CD4-positive, alpha-beta memory T cell (primary cell): Measurements from ENCODE around the gene TPK1. TPM values are rescaled to one million over a fixed set of nuclear protein-coding genes. Genes with fewer than 3 reads are reported as not detected.

Experiments used
- CTCF ChIA-PET: fragments of 350-600 bp; sonication (Branson Sonifier 250); formaldehyde crosslinking; loops from one replicate; lab custom pipeline; 2021; ENCODE audit warnings: inconsistent platforms; ENCODE audit not compliant: partially characterized antibody; lab: Charles Lee
- POLR2A ChIA-PET: fragments of 350-600 bp; sonication (Branson Sonifier 250); formaldehyde crosslinking; loops from one replicate; lab custom pipeline; 2021; ENCODE audit not compliant: partially characterized antibody; lab: Charles Lee
- DNase-seq, 5 donors: peaks; one replicate each; pipeline versions ENCODE4 v3.0.0 to v3.0.0-alpha.2; 2020 to 2022; ENCODE audit warnings: mixed read lengths in 1 of 5
- H3K27ac ChIP-seq: one replicate; pipeline ENCODE4 v1.7.0; 2013; ENCODE audit warnings: low read depth, low read length
- H3K27me3 ChIP-seq: 2 replicates; pipeline ENCODE4 v1.7.0; 2013; ENCODE audit warnings: mild to moderate bottlenecking, low read length, moderate library complexity; ENCODE audit not compliant: insufficient read depth
- H3K36me3 ChIP-seq: 2 replicates; pipeline ENCODE4 v1.7.0; 2013; ENCODE audit warnings: mild to moderate bottlenecking, low read length, moderate library complexity; ENCODE audit not compliant: insufficient read depth
- H3K4me1 ChIP-seq: 2 replicates; pipeline ENCODE4 v1.7.0; 2013; ENCODE audit warnings: mild to moderate bottlenecking, low read length, moderate library complexity; ENCODE audit not compliant: insufficient read depth
- H3K4me3 ChIP-seq, 2 donors: one replicate each; pipeline ENCODE4 v1.7.0; 2013; ENCODE audit warnings: low read length in 2 of 2, mild to moderate bottlenecking in 1 of 2
- H3K9me3 ChIP-seq, 2 donors: one replicate each; pipeline ENCODE4 v1.7.0; 2013; ENCODE audit warnings: low read length in 2 of 2, control low read depth in 1 of 2; ENCODE audit not compliant: control insufficient read depth in 1 of 2
- H3K27ac Mint-ChIP-seq, 7 donors: one replicate each; pipeline ENCODE4 v1.8.0; 2020 to 2021; ENCODE audit warnings: mixed read lengths in 7 of 7, mild to moderate bottlenecking in 6 of 7, inconsistent platforms in 3 of 7, moderate library complexity in 3 of 7
- H3K27me3 Mint-ChIP-seq, 2 donors: one replicate each; pipeline ENCODE4 v1.8.0; 2020 to 2021; ENCODE audit warnings: mixed read lengths in 2 of 2
- H3K36me3 Mint-ChIP-seq, 2 donors: one replicate each; pipeline ENCODE4 v1.8.0; 2020 to 2021; ENCODE audit warnings: mixed read lengths in 2 of 2, inconsistent platforms in 1 of 2, mild to moderate bottlenecking in 1 of 2
- H3K4me1 Mint-ChIP-seq, 4 donors: one replicate each; pipeline ENCODE4 v1.8.0; 2020 to 2021; ENCODE audit warnings: mixed read lengths in 4 of 4, mild to moderate bottlenecking in 1 of 4
- H3K4me3 Mint-ChIP-seq, 8 donors: one replicate each; pipeline ENCODE4 v1.8.0; 2020 to 2021; ENCODE audit warnings: mixed read lengths in 8 of 8, mild to moderate bottlenecking in 7 of 8, moderate library complexity in 6 of 8, inconsistent platforms in 3 of 8
- H3K9me3 Mint-ChIP-seq, 8 donors: one replicate each; pipeline ENCODE4 v1.8.0; 2020 to 2021; ENCODE audit warnings: mixed read lengths in 8 of 8, mild to moderate bottlenecking in 5 of 8, inconsistent platforms in 3 of 8, moderate library complexity in 1 of 8
- intact Hi-C: fragments of 100-400 bp; cut with micrococcal nuclease; formaldehyde crosslinking; loops from one replicate; pipeline ENCODE4 v1.15.1; 2023
- polyA plus RNA-seq, 2 donors: library from polyadenylated mRNA; unstranded; fragments of 300-500 nt; fragmentation: Illumina TruSeq; gene quantifications; one replicate each; pipeline ENCODE4 v1.2.3, GENCODE V29; 2021
- total RNA-seq, 2 experiments: library from RNA; stranded (reverse); gene quantifications; one replicate each; pipeline ENCODE4 v1.2.3, GENCODE V29; 2021

Gene TPK1
- total and polyA plus RNA-seq, 4 experiments from 2014 or later = 25.2 to 30.7 (median 27.8) TPM

DNA sequence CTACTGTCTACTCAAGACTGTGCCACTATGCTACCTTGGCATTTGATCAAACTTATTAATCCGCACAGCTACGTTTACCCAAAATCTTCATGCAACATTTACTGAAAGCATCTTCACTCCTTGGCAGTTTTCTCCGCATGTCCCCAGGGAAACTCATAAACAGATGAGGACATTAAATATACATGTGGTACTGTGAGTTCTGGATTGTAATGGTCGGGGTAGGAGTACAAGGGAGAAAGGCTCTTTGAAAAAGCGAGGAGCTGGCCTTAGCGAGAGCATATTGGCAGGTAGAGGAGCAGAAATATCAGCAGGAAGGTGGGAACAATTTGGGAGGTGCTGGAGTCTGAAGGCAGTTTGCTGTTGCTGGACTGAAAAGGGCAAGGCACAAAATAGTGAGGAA lies 325.2 kb downstream of the TPK1 start:
- peaks cover 3 to 18% of the 10 kb centered on the region in 2 donors for H3K36me3 Mint-ChIP-seq
- no peak overlapping the region for H3K27ac Mint-ChIP-seq
- intact Hi-C loops = no loop called here
- H3K4me1 ChIP-seq = no peaks in the 10 kb centered on the region
- H3K27me3 Mint-ChIP-seq = no peaks in the 10 kb centered on the region
- H3K9me3 Mint-ChIP-seq = peaks cover 0 to 5% (median 0%) of the 10 kb centered on the region in 8 donors
- H3K27ac ChIP-seq = no peak overlapping the region
- ChIA-PET CTCF (no interaction called here), POLR2A (no interaction called here)
- no peaks in the 10 kb centered on the region for H3K27me3 ChIP-seq
- peaks cover 0 to 4% (median 0%) of the 10 kb centered on the region in 4 donors for H3K4me1 Mint-ChIP-seq
- no peaks in the 10 kb centered on the region for H3K9me3 ChIP-seq
- DNase-seq = no peak
- no peaks in the 10 kb centered on the region for H3K36me3 ChIP-seq
- H3K4me3 ChIP-seq = no peak overlapping the region
- H3K4me3 Mint-ChIP-seq = no peak overlapping the region

- intact Hi-C loops = no loop called here
- H3K9me3 ChIP-seq = no peaks in the 10 kb centered on the region
- no peak for DNase-seq
- Mint-ChIP-seq H3K36me3 (peaks cover 4 to 18% of the 10 kb centered on the region in 2 donors), H3K4me3 (no peak overlapping the region), H3K27me3 (no peaks in the 10 kb centered on the region), H3K4me1 (peaks cover 0 to under 1% (median 0%) of the 10 kb centered on the region in 4 donors), H3K27ac (peak overlapping the region in 1 of 7 donors; percentile 42), H3K9me3 (peaks cover 0 to 5% (median 0%) of the 10 kb centered on the region in 8 donors)
- H3K27me3 ChIP-seq = no peaks in the 10 kb centered on the region
- H3K4me3 ChIP-seq = no peak overlapping the region
- H3K4me1 ChIP-seq = no peaks in the 10 kb centered on the region
- no peak overlapping the region for H3K27ac ChIP-seq
- ChIA-PET POLR2A (no interaction called here), CTCF (interaction anchor here (0.6 kb wide), 1 partner anchor 171 kb away, joined by 3 read pairs; no protein-coding TSS in a partner anchor)
- no peaks in the 10 kb centered on the region for H3K36me3 ChIP-seq
These were observed 327.2 kb downstream of the TPK1 start for GRCh38 chr7:144508702-144509101.

DNA sequence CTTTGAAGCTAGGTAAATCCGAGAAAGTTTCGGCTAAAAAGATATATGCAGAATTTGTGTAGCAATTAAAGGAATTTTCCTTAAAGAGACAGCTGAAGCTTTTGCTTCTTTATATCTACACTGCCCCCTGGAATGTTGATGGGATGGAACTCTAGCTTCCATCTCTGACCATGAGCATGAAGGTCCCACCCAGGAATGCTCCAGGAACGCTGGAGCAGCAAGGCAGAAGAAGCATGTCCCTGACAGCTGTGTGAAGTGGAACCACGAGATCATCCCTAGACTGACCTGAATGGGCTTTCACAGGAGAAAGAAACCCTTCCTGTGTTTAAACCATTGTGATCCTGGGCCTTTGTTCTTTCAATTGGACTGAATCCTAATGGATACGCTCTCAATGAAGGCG lies 332.6 kb downstream of the TPK1 start:
- no peak for DNase-seq
- H3K27ac ChIP-seq = no peak overlapping the region
- H3K4me1 ChIP-seq = no peaks in the 10 kb centered on the region
- no peak overlapping the region for H3K4me3 Mint-ChIP-seq
- CTCF ChIA-PET = no interaction called here
- POLR2A ChIA-PET = no interaction called here
- peaks cover 3 to 8% of the 10 kb centered on the region in 2 donors for H3K36me3 Mint-ChIP-seq
- H3K36me3 ChIP-seq = no peaks in the 10 kb centered on the region
- no peaks in the 10 kb centered on the region for H3K27me3 ChIP-seq
- intact Hi-C loops = no loop called here
- H3K27me3 Mint-ChIP-seq = no peaks in the 10 kb centered on the region
- no peak overlapping the region for H3K4me3 ChIP-seq
- peaks cover 0 to 5% (median 0%) of the 10 kb centered on the region in 8 donors for H3K9me3 Mint-ChIP-seq
- H3K4me1 Mint-ChIP-seq = no peaks in the 10 kb centered on the region
- no peak overlapping the region for H3K27ac Mint-ChIP-seq
- no peaks in the 10 kb centered on the region for H3K9me3 ChIP-seq

DNA sequence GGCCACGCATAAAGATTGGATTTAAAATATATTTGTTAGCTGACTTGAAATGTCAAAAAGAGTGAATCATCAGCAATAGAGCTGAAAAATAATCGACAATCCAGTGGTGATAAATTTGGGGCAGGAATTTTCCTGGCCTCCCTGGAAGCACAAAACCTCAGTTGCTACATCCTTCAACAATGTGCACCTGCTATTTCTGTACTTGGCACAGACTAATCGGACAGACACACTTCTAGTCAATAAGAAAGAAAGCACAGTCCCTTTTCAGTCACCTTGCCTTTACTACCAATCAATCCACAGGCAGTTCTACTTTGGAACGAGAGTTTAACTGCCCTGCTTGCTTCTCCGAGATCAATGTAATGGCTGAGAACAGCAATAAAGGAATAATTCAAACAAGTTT lies 335.6 kb downstream of the TPK1 start:
- H3K9me3 Mint-ChIP-seq = peaks cover 0 to 4% (median 0%) of the 10 kb centered on the region in 8 donors
- intact Hi-C loops = no loop called here
- CTCF ChIA-PET = no interaction called here
- Histone ChIP-seq H3K27ac (no peak overlapping the region), H3K27me3 (no peaks in the 10 kb centered on the region), H3K4me1 (no peaks in the 10 kb centered on the region), H3K9me3 (no peaks in the 10 kb centered on the region), H3K36me3 (no peaks in the 10 kb centered on the region), H3K4me3 (no peak overlapping the region)
- no peak for DNase-seq
- H3K27me3 Mint-ChIP-seq = no peaks in the 10 kb centered on the region
- H3K27ac Mint-ChIP-seq = no peak overlapping the region
- H3K4me1 Mint-ChIP-seq = no peaks in the 10 kb centered on the region
- H3K36me3 Mint-ChIP-seq = peaks cover 3 to 4% of the 10 kb centered on the region in 2 donors
- POLR2A ChIA-PET = no interaction called here
- no peak overlapping the region for H3K4me3 Mint-ChIP-seq

GRCh38 chr7:144497282-144497681 lies 338.6 kb downstream of the TPK1 start:
- H3K4me1 ChIP-seq = no peaks in the 10 kb centered on the region
- no peaks in the 10 kb centered on the region for H3K27me3 ChIP-seq
- H3K27ac Mint-ChIP-seq = no peak overlapping the region
- no peak for DNase-seq
- H3K27ac ChIP-seq = no peak overlapping the region
- ChIA-PET CTCF (no interaction called here), POLR2A (no interaction called here)
- H3K27me3 Mint-ChIP-seq = no peaks in the 10 kb centered on the region
- H3K9me3 Mint-ChIP-seq = peaks cover 0 to 16% (median 2%) of the 10 kb centered on the region in 8 donors
- no peak overlapping the region for H3K4me3 ChIP-seq
- peaks cover 9% of the 10 kb centered on the region in 2 donors for H3K36me3 Mint-ChIP-seq
- H3K4me3 Mint-ChIP-seq = no peak overlapping the region
- no peaks in the 10 kb centered on the region for H3K9me3 ChIP-seq
- H3K4me1 Mint-ChIP-seq = no peaks in the 10 kb centered on the region
- H3K36me3 ChIP-seq = no peaks in the 10 kb centered on the region
- intact Hi-C loops = no loop called here

DNA sequence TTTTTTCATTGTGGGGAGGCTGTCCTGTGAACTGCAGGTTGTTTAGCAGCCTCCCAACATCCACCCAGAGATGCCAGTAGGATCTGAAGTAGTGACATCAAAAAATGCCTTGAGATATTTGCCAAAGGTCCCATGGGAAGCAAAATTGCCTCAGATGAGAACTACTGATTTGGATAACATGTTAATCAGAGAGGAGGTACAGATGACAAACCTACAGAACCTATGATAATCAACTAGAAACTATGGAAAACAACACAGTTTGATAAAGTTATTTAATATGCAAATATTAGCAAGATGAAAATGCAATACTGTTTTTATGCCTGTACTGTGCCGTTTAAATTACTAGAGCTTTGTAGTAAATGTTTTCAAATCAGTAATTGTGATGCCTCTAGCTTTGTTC lies 341.5 kb downstream of the TPK1 start:
- Mint-ChIP-seq H3K9me3 (peaks cover 0 to 16% (median 2%) of the 10 kb centered on the region in 8 donors), H3K4me3 (no peak overlapping the region), H3K27ac (peak overlapping the region in 1 of 7 donors; percentile 36), H3K36me3 (peaks cover 23 to 24% of the 10 kb centered on the region in 2 donors), H3K4me1 (no peaks in the 10 kb centered on the region), H3K27me3 (no peaks in the 10 kb centered on the region)
- intact Hi-C loops = no loop called here
- Histone ChIP-seq H3K4me1 (no peaks in the 10 kb centered on the region), H3K4me3 (no peak overlapping the region), H3K36me3 (no peaks in the 10 kb centered on the region), H3K9me3 (no peaks in the 10 kb centered on the region), H3K27me3 (no peaks in the 10 kb centered on the region), H3K27ac (no peak overlapping the region)
- POLR2A ChIA-PET = no interaction called here
- DNase-seq = no peak
- CTCF ChIA-PET = no interaction called here

GRCh38 chr7:144489504-144489903 lies 346.3 kb downstream of the TPK1 start:
- Mint-ChIP-seq H3K4me1 (no peaks in the 10 kb centered on the region), H3K36me3 (peaks cover 26 to 50% of the 10 kb centered on the region in 2 donors), H3K9me3 (peaks cover 0 to 9% (median 2%) of the 10 kb centered on the region in 8 donors), H3K27me3 (no peaks in the 10 kb centered on the region), H3K27ac (no peak overlapping the region), H3K4me3 (no peak overlapping the region)
- no peak overlapping the region for H3K27ac ChIP-seq
- H3K4me3 ChIP-seq = no peak overlapping the region
- no peaks in the 10 kb centered on the region for H3K36me3 ChIP-seq
- H3K9me3 ChIP-seq = no peaks in the 10 kb centered on the region
- no peak for DNase-seq
- no peaks in the 10 kb centered on the region for H3K4me1 ChIP-seq
- intact Hi-C loops = no loop called here
- CTCF ChIA-PET = no interaction called here
- H3K27me3 ChIP-seq = no peaks in the 10 kb centered on the region
- POLR2A ChIA-PET = no interaction called here

GRCh38 chr7:144488977-144489376 lies 346.9 kb downstream of the TPK1 start:
- Mint-ChIP-seq H3K4me3 (no peak overlapping the region), H3K36me3 (peaks cover 28 to 51% of the 10 kb centered on the region in 2 donors), H3K27ac (no peak overlapping the region), H3K9me3 (peaks cover 0 to 8% (median 3%) of the 10 kb centered on the region in 8 donors), H3K27me3 (no peaks in the 10 kb centered on the region), H3K4me1 (no peaks in the 10 kb centered on the region)
- H3K4me3 ChIP-seq = no peak overlapping the region
- ChIA-PET CTCF (no interaction called here), POLR2A (no interaction called here)
- H3K9me3 ChIP-seq = no peaks in the 10 kb centered on the region
- intact Hi-C loops = no loop called here
- no peak for DNase-seq
- H3K36me3 ChIP-seq = no peaks in the 10 kb centered on the region
- H3K27ac ChIP-seq = no peak overlapping the region
- no peaks in the 10 kb centered on the region for H3K27me3 ChIP-seq
- no peaks in the 10 kb centered on the region for H3K4me1 ChIP-seq
